Parathyroid adenoma (tissue), 2 donors: ENCODE measurements around the gene ENOX2.

Experiments
- H2AFZ ChIP-seq: fragments of 300-600 bp; sonication (generic); one replicate; pipeline ENCODE4 v1.7.0; 2017; ENCODE audit warnings: antibody characterized with exemption, mild to moderate bottlenecking
- H3K27ac ChIP-seq: fragments of 300-600 bp; sonication (generic); one replicate; pipeline ENCODE4 v1.7.0; 2017
- H3K27me3 ChIP-seq: fragments of 300-600 bp; sonication (generic); one replicate; pipeline ENCODE4 v1.7.0; 2017; ENCODE audit warnings: low read length; ENCODE audit not compliant: control insufficient read depth, insufficient read depth
- H3K36me3 ChIP-seq: fragments of 300-600 bp; sonication (generic); one replicate; pipeline ENCODE4 v1.7.0; 2017; ENCODE audit warnings: low read length; ENCODE audit not compliant: control insufficient read depth, insufficient read depth
- H3K4me1 ChIP-seq: fragments of 300-600 bp; sonication (generic); one replicate; pipeline ENCODE4 v1.7.0; 2017; ENCODE audit warnings: control low read depth
- H3K4me2 ChIP-seq: fragments of 300-600 bp; sonication (generic); one replicate; pipeline ENCODE4 v1.7.0; 2017; ENCODE audit warnings: low read length
- H3K4me3 ChIP-seq: fragments of 300-600 bp; sonication (generic); one replicate; pipeline ENCODE4 v1.7.0; 2017; ENCODE audit warnings: low read depth, low read length
- H3K79me2 ChIP-seq: fragments of 300-600 bp; sonication (generic); one replicate; pipeline ENCODE4 v1.7.0; 2017; ENCODE audit warnings: control low read depth
- H3K9ac ChIP-seq: fragments of 300-600 bp; sonication (generic); one replicate; pipeline ENCODE4 v1.7.0; 2017; ENCODE audit warnings: mild to moderate bottlenecking
- H3K9me3 ChIP-seq: fragments of 300-600 bp; sonication (generic); one replicate; pipeline ENCODE4 v1.7.0; 2017; ENCODE audit warnings: low read length; ENCODE audit not compliant: control insufficient read depth
- CTCF ChIP-seq: fragments of 300-600 bp; sonication (generic); IDR thresholded peaks from one replicate; pipeline ENCODE4 v1.7.0; 2017; ENCODE audit warnings: antibody characterized with exemption, mild to moderate bottlenecking
- donor health status: primary hyperparathyroidism.

ENOX2 gene

GRCh38 chrX:130851569-130851968 lies 51.4 kb downstream of the ENOX2 start:
- H3K9me3 ChIP-seq, result no peaks in the 10 kb centered on the region
- no peak for TF ChIP-seq CTCF

GRCh38 chrX:130848763-130849162 lies 54.2 kb downstream of the ENOX2 start:
- no peaks in the 10 kb centered on the region for H3K9me3 ChIP-seq
- no peak for TF ChIP-seq CTCF
- H3K4me1 ChIP-seq, result no peaks in the 10 kb centered on the region

More at GRCh38 chrX:130851569-130851968, 51.4 kb downstream of the ENOX2 start:
- Histone ChIP-seq H3K4me2 (no peak overlapping the region), H3K36me3 (no peaks in the 10 kb centered on the region), H3K4me1 (no peaks in the 10 kb centered on the region), H3K27me3 (no peaks in the 10 kb centered on the region), H3K79me2 (no peaks in the 10 kb centered on the region), H3K4me3 (no peak overlapping the region), H3K9ac (no peak overlapping the region), H3K27ac (no peak overlapping the region), H2AFZ (no peak overlapping the region)

GRCh38 chrX:130846746-130847145 lies 56.3 kb downstream of the ENOX2 start:
- Histone ChIP-seq H3K79me2 (no peaks in the 10 kb centered on the region), H3K27ac (no peak overlapping the region), H3K4me3 (no peak overlapping the region), H3K4me2 (no peak overlapping the region), H3K27me3 (no peaks in the 10 kb centered on the region), H3K4me1 (no peaks in the 10 kb centered on the region), H3K9me3 (no peaks in the 10 kb centered on the region), H3K36me3 (no peaks in the 10 kb centered on the region), H3K9ac (no peak overlapping the region), H2AFZ (no peak overlapping the region)
- TF ChIP-seq CTCF, result no peak

More at GRCh38 chrX:130848763-130849162, 54.2 kb downstream of the ENOX2 start:
- no peak overlapping the region for H3K4me3 ChIP-seq
- no peaks in the 10 kb centered on the region for H3K36me3 ChIP-seq
- no peaks in the 10 kb centered on the region for H3K79me2 ChIP-seq
- H3K4me2 ChIP-seq, result no peak overlapping the region
- no peak overlapping the region for H2AFZ ChIP-seq
- no peaks in the 10 kb centered on the region for H3K27me3 ChIP-seq
- no peak overlapping the region for H3K9ac ChIP-seq
- H3K27ac ChIP-seq, result no peak overlapping the region

- no peaks in the 10 kb centered on the region for H3K36me3 ChIP-seq
- H3K9me3 ChIP-seq, result no peaks in the 10 kb centered on the region
- no peaks in the 10 kb centered on the region for H3K27me3 ChIP-seq
- H3K4me2 ChIP-seq, result no peak overlapping the region
- H3K27ac ChIP-seq, result no peak overlapping the region
- H3K9ac ChIP-seq, result no peak overlapping the region
- no peak overlapping the region for H2AFZ ChIP-seq
- no peaks in the 10 kb centered on the region for H3K4me1 ChIP-seq
- H3K79me2 ChIP-seq, result no peaks in the 10 kb centered on the region
- H3K4me3 ChIP-seq, result no peak overlapping the region
- no peak for TF ChIP-seq CTCF
These were observed 61.2 kb downstream of the ENOX2 start for GRCh38 chrX:130841776-130842175.

GRCh38 chrX:130840345-130840744 lies 62.7 kb downstream of the ENOX2 start:
- Histone ChIP-seq H3K4me3 (no peak overlapping the region), H3K9ac (no peak overlapping the region), H3K4me1 (no peaks in the 10 kb centered on the region), H3K27me3 (no peaks in the 10 kb centered on the region), H2AFZ (no peak overlapping the region), H3K4me2 (no peak overlapping the region), H3K9me3 (no peaks in the 10 kb centered on the region), H3K27ac (no peak overlapping the region), H3K79me2 (no peaks in the 10 kb centered on the region), H3K36me3 (no peaks in the 10 kb centered on the region)
- no peak for TF ChIP-seq CTCF
